NK-92 treated with Interleukin-12 subunit alpha and Interleukin-12 subunit beta, amount 100 ng/mL, for 24 hours (cell line): ENCODE measurements around the gene CEP43.

Source experiments
- DNase-seq: peaks from one replicate; lab custom pipeline; 2025; lab: John Stamatoyannopoulos, UW

The CEP43 gene, protein sequence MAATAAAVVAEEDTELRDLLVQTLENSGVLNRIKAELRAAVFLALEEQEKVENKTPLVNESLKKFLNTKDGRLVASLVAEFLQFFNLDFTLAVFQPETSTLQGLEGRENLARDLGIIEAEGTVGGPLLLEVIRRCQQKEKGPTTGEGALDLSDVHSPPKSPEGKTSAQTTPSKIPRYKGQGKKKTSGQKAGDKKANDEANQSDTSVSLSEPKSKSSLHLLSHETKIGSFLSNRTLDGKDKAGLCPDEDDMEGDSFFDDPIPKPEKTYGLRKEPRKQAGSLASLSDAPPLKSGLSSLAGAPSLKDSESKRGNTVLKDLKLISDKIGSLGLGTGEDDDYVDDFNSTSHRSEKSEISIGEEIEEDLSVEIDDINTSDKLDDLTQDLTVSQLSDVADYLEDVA

DNA sequence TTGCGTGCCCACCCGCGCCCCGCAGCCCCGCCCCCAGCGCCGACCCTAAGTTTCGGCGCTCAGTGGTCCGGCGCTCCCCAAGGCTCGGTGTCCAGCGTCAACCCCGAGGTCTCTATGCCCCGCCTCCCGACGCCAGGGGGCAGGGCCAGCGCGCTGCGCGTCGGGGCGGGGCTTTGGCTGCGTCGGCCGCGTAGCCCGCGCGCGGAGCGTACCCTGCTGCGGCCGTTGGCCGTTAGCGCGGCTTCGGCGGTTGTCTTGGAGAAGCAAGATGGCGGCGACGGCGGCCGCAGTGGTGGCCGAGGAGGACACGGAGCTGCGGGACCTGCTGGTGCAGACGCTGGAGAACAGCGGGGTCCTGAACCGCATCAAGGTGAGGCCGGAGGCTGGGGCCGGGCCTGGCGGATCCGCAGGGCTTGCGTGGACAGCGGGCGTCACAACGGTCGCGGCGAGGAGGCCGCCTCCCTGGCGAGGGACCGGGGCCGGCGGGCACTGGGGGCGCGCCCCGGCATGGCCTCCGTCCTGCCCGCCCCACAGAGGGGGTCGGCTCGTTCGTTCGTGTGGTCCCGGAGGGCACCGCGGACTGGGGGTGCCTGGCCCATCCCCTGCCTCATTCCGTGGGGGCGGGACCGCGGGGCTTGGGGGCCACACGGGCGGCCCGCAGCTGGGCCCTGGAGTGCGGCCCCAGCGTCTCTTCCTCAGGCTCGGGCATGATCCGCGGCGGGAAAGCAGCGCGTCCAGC is at the start of gene CEP43:
CEP43 (plus strand) TSS at position 253 of the 739 bp plus-strand sequence; CDS start at position 269, 16 bp downstream.
- peak; percentile 93 for DNase-seq

GRCh38 chr6:166949528-166950442 is 49.4 kb upstream of the CEP43 start:
- no peak for DNase-seq

DNA sequence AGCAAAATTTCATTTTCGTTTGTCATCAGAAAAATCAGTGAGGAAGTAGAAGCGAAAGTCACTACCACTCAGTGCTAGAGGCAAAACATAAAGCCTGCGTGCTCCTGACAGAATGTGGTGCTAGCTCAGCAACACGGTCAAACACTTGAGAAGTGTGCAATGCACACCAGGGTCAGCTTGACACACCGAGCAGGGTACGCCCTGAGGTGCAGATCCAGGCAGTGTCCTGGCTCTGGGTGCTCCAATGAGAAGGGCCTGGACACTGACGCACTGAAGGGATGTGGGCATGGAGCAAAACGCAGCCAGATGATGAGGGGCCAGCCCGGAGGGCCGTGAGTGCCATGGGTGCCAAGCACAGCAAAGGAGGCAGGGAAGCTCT is 48.8 kb upstream of the CEP43 start:
- DNase-seq, result no peak

GRCh38 chr6:166950892-166951669 is 48.1 kb upstream of the CEP43 start:
- peak; percentile 51 for DNase-seq

DNA sequence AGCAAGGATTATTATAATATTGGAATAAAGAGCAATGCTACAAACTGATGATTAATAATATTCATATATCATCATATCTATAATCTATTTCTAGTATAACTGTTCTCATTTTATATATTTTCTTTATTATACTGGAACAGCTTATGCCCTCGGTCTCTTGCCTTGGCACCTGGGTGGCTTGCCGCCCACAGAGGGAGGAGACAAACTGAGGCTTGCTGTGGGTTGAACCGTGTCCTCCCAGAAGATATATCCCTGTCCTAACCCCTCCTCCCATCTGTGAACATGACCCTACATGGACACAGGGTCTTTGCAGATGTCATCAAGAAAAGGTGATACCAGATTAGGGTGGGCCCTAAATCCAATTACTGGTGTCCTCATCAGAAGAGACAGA is 47.5 kb upstream of the CEP43 start:
- DNase-seq, result no peak

- DNase-seq, result no peak
Measured at GRCh38 chr6:166952121-166952520, 47.1 kb upstream of the CEP43 start.

- no peak for DNase-seq
Measured at GRCh38 chr6:166952567-166953486, 46.4 kb upstream of the CEP43 start.

DNA sequence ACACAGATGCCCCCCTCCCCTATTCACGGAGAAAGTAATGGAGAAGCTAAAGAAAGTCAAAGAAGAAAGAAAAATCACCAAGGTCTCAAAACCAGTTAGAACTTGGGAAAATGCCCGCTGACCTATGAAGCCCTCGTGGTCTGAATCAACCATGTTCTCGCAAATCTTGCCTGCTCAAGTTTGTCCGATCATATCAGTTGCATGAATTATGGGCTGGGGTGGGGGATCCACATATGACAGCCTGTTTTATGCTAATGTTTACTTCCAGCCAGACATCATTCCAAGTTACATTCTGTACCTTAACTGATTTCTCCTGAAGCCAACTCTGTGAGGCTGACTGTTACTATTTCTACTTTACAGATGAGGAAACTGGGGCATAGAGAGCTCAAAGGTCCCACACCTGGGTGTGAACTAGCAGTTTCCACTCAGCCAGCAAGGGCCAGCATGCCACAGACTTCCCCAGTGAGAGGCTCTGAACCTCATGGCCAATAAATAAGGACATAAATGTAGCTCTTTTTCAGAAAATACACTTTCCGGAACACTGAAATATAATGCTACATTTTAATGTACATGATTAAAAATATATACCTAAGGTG is 45.0 kb upstream of the CEP43 start:
- DNase-seq, result no peak

- no peak for DNase-seq
Measured at GRCh38 chr6:166955121-166955864, 43.9 kb upstream of the CEP43 start.

GRCh38 chr6:166955865-166956443 is 43.2 kb upstream of the CEP43 start:
- DNase-seq, result no peak

GRCh38 chr6:166956444-166957086 is 42.6 kb upstream of the CEP43 start, which contains the start of gene RNASET2:
RNASET2 (minus strand) TSS chr6:166956550; CDS start chr6:166956182, 368 bp downstream.
- peak; percentile 84 for DNase-seq

DNA sequence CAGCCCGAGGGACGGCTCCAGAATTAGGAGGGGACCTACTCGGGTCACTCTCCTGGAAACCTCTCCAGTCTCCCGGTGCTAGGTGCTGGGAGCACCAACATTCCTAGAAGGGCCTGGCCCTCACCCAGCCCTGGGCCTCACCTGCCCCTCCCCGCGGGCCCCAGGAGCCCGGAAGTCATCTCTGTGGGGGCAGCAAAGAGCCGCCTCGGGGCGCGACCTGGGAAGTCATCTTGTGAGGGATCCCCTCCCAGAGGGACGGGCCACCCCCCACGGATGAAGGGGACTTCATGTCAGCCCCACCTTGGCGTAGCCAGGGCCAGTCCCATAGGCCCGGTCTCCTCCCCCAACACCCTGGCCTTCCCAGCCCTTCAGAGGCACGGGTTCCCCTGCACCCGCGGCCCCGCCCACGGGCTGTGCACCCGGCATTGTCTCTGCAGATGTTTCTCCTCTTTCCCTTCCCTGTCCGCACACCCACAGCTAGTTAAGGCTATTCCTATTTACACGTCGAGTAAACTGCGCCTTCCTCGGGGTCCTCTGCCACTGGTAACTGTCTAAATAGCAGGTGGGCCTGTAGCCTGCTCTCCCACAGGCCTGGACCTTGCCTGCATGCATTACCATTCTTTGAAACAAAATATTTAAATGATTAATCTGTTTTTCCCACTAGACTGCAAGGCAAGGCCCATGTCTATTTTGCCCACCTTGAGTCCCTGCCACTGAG is 42.0 kb upstream of the CEP43 start:
- peak; percentile 30 for DNase-seq

DNA sequence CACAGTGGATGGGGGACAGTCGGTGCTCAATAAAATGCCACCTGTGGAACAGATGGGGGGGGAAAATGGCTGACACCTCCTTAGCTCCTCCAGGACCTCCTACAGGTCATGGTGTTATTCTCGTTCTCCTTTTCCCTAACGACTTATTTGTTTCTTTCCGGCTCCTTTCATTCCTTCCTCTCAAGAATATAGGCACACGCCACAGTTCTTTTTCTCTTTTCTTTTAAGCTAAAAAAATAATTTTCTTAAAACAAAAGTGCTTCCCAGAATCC is 41.5 kb upstream of the CEP43 start:
- DNase-seq, result no peak

GRCh38 chr6:166958926-166959861 is 40.0 kb upstream of the CEP43 start:
- peak; percentile 13 for DNase-seq

- DNase-seq, result no peak
Measured at GRCh38 chr6:166959911-166960608, 39.1 kb upstream of the CEP43 start.

- DNase-seq, result no peak
Measured at GRCh38 chr6:166960609-166960978, 38.6 kb upstream of the CEP43 start.
